ENCODE results near the gene POLR1F.

Gene POLR1F

DNA sequence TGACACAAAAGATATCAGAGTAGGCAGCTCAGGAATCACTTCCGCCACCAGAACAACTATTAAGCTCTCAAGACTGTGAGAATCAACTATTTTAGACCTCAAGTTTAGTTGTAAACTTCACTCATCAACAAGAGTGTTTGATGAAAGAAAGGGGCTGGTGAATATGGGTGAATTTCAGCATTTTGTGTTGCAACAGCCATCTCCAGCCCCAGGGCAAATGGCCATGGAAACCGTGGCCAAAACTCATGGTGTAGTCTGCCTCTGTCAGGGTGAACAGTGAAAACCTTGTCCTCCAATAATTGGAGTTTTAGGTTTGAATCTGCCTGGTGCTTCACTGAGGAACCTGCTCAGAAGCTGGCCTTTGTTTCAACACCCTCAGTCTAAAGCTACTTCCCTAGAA, 60.0 kb downstream of the POLR1F start:
- no peak overlapping the region for H3K4me3 Mint-ChIP-seq
- H3K27me3 Mint-ChIP-seq, result no peaks in the 10 kb centered on the region
- H3K36me3 Mint-ChIP-seq (ENCODE audit: low read depth), result no peaks in the 10 kb centered on the region
- intact Hi-C loops (cut with micrococcal nuclease), result no loop called here
- no peak overlapping the region for H3K27ac Mint-ChIP-seq
- H3K9me3 Mint-ChIP-seq, result peaks cover 35% of the 10 kb centered on the region
- H3K4me1 Mint-ChIP-seq (ENCODE audit: low read depth), result no peaks in the 10 kb centered on the region
